Activated CD4-positive, alpha-beta T cell treated with anti-CD3 and anti-CD28 coated beads, Interleukin-2, Interleukin-4, amounts not matched to agents 100 ng/mL and 50 ng/mL, durations not matched to agents 16 hours and 8 hours (primary cell): Measurements from ENCODE around the gene BNIP2.

Source experiments
- DNase-seq: peaks from one replicate; pipeline ENCODE4 v3.0.0-alpha.2; 2020; ENCODE audit warnings: low spot score

Gene BNIP2

DNA sequence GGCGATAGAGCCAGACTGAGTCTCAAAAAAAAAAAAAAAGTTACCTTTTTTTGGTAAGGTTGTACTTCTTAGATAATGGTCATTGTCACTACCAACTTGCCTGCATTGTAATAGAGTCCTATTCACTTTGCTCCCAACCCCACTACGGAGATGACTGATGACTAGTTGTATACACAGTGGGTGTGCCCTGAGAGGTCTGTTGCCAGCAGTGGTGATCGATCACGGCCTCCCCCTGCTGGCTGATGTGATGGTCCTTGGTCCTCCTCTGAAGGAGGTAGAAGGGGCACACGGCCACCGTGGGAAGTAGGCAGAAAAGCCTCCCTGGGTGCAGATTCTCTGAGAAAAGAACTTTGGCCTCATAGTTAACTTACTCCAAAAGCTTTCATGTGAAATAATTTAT, 66.8 kb downstream of the BNIP2 start:
- peak; percentile 78 for DNase-seq

DNA sequence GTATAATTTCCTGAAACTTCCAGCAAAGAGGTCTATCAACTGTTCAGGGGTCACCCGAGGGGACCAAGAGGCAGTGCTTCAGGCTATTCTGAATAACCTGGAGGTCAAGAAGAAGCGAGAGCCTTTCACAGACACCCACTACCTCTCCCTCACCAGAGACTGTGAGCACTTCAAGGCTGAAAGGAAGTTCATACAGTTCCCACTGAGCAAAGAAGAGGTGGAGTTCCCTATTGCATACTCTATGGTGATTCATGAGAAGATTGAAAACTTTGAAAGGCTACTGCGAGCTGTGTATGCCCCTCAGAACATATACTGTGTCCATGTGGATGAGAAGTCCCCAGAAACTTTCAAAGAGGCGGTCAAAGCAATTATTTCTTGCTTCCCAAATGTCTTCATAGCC, 70.7 kb downstream of the BNIP2 start:
- DNase-seq = no peak

DNA sequence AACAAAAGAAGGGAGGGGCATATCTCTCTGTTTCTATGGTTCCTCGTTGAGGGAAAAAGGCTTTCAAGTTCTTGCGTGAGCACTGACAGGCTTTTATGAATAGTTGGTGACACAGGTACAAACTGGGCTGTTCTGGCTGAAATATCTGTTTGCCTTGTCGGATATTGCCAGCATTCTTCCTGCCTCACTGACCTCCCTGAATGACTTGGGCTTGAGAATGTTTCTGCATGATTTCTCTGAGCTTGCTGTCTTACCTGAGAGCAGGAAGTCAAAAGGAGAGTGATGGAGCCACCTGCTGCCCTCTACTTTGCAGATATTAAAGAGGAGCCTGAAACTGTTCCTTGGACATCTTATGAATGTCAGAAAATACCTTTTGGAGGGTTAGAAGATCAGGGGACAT, 72.7 kb downstream of the BNIP2 start:
- no peak for DNase-seq

DNA sequence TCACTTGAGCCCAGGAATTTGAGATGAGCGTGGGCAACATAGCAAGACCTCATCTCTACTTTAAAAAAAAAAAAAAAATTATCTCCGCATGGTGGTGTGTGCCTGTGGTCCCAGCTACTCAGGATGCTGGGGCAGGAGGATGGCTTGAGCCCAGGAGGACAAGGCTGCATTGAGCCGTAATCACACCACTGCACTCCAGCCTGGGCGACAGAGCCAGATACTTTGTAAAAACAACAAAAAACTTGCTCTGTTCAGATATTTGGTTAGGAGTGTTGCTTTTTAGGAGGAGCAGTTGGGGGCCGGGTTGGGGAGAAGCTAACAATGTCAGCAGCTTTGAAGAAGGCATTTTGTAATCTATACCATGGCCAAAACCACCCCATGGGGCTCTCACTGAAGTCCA, 73.5 kb downstream of the BNIP2 start:
- no peak for DNase-seq

DNA sequence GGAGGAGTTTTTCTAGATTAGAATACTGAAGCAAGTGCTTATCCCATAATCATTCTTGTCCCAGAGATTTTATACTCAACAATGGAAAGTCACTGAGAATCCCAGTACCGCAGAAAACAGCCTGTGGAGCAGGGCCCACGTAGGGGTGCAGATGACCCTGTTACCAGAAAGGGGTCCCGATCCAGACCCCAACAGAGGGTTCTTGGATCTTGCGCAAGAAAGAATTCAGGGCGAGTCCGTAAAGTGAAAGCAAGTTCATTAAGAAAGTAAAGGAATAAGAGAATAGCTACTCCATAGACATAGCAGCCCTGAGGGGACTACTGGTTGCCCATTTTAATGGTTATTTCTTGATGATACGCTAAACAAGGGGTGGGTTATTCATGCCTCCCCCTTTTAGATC, 75.0 kb downstream of the BNIP2 start:
- DNase-seq = no peak

DNA sequence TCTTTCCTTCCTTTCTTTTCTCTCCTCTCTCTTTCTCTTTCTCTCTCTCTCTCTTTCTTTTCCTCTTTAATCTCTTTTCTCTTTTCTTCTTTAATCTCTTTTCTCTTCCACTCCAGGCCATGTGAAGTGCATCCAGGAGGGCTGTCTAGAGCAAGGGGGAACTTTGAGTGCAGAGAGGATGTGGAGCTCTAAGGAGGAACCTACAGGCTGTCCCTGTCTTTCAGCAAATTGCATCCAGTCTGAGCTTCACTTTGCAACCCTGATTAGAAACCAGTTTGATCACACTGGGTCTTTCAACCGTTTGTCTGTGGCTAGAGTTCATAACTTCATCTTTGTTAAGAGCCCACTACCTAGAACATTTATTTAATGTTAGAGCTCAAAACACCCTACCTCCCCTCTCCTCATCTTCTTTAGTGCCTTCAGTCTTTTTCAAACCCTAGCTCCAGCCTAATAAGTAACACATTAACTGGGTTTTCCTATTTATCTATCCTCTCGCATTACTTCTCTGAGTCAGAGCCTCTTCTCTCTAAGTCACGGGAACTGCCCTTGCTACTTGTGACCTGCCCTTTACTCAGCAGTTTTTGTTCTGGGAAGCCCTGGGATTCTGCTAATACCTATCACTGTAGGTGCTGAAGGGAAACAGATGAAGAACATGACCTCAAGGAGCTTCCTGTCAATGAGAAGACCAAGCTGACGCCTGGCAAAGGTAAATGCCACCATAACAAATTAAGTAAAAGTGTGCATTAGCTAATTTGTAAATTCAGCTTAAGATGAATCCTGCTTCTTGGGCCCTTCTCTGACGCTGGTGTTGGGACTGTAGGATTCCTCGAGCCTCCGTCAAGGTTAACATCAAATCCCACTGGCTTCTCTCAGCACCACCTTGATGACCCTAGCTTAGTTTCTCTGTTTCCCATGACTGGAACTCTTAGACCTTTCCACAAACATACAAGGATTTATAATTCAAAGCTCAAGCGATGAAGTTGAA, 77.6 kb downstream of the BNIP2 start, which contains the start of gene GCNT3:
Gene GCNT3 (plus strand): TSS at position 508 of the 985 bp plus-strand sequence. CDS start 6,456 bp downstream, outside the sequence.
- no peak for DNase-seq

DNA sequence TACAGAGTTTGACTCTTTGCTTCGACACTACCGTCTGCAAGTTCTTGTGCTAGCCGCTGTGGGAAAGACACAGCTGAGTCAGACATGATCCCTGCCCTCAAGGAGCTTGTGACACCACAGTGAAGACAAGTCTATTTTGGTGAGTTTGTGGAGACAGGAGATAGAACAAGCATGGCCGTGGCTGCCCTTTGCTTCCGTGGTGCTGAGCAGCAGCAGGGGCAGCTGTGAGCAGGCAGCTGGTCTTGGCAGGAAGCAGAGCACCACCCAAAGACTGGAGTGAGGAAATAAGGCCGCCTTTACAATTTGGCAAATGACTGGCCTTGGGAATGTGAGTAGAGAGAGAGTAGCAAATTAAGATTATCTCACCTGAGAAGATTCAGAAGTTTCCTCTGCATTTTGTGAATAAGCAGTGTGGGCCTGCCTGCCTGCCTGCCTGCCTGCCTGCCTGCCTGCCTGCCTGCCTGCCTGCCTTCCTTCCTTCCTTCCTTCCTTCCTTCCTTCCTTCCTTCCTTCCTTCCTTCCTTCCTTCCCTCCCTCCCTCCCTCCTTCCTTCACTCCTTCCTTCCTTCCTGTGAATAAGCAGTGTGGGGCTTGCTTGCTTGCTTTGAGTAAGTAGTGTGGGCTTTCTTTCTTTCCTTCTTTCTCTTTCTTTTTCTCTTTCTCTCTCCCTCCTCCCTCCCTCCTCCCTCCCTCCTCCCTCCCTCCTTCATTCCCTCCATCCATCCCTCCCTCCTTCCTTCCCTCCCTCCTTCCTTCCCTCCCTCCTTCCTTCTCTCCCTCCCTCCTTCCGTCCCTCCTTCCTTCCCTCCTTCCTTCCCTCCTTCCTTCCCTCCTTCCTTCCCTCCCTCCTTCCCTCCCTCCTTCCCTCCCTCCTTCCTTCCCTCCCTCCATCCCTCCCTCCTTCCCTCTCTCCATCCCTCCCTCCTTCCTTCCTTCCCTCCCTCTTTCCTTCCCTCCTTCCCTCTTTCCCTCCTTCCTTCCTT, 79.1 kb downstream of the BNIP2 start:
- no peak for DNase-seq
